Suppressor macrophage treated with lipopolysaccharide for 4 hours (primary cell): Measurements from ENCODE around the gene C1QTNF9B.
"Not testable (repeated sequence)": the region's sequence is repeated elsewhere in the genome, so short reads cannot be mapped to it uniquely, and the experiment has no call there.

Source experiments
- DNase-seq: peaks from one replicate; pipeline ENCODE4 v3.0.0-alpha.2; 2020

C1QTNF9B gene

DNA sequence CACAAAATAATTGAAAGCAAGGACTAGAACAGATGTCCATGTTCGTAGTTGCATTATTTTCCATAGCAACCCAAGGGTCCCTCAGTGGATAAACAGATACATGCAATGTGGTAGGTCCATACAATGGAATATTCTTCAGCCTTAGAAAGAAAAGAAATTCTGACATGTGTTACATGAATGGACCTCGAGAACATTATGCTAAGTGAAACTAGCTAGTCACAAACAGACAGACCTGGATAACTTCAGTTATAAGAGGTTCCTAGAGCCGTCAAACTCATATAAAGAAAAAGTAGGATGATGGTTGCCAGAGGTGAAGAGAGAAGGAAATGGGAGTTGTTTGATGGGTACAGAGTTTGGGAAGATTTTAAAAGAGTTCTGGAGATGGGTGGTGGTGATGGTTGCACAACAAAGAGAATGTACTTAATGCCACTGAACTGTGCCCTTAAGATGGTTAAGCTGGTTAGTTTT is at the start of gene C1QTNF9B:
C1QTNF9B (minus strand) TSS at position 51 of the 468 bp plus-strand sequence.
- not testable (repeated sequence) for DNase-seq

DNA sequence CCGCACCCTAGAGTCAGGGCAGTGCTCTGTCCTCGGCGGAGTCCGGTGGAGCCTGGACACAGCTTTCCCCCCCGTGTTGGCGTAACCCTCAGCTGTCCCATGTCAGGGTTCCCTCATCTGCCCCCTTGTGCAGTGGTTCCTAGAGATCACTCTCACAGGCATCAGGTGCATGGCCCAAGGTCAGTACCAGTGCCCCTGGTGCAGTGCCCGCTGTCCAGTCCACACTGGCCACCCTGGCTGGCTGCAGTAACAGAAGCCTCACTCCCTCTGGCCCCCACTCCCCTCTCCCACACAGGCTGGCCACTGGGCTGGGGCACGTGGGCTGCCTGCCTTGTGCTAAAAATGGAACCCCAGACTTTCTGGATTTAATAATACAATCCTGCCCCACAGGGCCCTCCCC is 49.6 kb upstream of the C1QTNF9B start:
- DNase-seq: no peak

DNA sequence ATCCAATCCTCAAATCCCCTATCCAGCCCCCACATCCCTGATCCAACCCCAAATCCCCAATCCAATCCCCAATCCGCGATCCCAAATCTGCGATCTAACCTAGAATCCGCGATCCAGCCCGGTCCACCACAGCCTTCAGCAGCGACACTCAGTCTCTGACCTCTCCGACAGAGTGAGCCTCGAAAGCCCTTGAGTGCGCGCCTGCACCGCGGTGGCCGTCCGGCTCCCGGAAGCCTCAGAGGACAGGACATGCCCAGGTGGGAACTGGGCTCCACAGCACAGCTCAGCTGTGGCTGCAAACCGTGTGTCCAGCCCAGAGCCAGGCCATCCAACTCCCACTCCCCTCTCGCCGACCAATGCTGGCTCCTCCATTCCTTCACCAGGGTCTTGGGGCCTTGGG is 48.8 kb upstream of the C1QTNF9B start:
- DNase-seq: no peak

DNA sequence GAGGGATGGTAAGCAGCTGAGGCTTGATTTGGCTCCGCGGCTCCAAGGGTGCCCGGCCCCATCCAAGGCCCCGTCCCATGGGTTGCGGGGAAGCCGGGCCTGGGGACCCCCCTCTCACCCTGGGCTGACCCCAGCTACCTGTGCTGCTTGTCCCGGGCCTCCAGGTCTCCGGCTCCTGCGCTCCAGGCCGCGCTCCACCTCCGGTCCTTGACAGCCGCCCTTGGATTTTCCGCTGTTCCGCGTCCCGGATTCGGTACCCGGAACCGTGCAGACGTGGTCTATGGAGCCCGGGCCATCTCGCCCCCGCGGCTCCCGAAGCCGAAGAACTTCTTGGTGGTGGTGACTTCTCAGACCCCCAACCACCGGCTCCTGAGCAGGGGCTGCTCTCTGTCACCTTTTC is 48.3 kb upstream of the C1QTNF9B start:
- no peak for DNase-seq

DNA sequence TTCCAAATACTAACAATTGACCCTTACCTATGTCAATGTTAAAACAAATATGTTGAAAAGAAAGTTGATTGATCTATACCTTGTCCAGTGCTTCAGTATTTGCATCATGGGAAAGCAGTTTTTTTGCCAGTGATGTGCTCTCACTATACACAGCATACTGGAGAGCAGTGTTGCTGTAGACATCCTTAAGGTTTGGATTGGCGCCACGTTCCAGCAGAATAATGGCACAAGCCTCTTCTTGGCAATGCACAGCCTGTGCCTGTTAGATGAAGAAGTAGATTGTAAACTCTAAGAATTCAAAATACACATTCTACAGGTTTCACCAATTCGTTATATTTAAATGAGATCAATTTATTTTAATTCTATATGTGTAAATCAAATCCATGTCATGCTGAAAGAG is 43.9 kb upstream of the C1QTNF9B start:
- no peak for DNase-seq

DNA sequence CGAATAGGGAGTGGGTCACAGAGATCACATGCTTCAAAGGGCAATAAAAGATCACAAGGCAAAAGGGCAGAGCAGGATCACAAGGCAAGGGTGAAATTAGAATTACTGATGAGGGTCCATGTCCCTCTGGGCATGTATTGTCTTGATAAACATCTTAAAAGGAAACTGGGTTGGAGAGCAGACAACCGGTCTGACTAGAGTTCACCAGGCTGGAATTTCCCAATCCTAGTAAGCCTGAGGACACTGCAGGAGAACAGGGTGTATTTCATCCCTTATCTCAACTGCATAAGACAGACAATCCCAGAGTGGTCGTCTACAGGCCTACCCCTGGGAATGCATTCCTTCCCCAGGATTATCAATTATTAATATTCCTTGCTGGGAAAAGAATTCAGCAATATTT is 42.4 kb upstream of the C1QTNF9B start:
- DNase-seq: not testable (repeated sequence)

DNA sequence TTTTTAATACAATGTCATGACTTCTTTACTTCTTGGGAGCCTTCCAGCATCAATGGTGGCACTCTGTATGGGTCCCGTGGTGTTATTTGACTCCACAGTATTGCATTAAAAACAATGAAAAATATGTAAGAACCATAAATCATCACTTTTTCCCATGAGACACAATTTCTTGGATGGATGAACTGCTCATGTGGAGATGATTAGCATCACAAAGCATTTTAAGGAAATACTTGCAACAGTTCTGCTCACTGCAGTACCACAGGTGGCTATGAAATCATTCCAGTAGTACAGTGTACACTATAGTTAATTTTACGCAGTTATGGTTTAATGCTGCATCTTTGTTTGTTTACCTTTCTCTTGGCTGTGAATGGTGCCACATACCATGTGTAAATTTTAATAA is 37.2 kb upstream of the C1QTNF9B start:
- no peak for DNase-seq

DNA sequence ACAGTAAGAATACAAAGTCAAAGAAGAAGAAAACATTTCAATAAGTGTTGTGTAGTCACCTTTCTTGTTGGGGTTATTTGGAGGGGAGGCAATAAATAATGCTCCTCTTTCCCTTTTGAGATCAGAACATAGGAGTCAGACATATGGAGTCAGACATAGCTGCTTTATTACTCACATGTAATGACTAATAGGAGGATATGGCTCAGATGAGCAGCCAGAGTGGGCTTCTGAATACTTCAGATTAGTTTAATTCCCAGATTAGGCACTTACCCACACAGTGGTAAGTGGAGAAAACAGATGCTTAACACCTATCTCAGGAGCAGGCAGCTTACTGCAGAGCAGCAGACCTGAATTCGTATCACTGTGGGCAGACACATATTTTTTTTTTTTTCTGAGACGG is 31.7 kb upstream of the C1QTNF9B start:
- no peak for DNase-seq

DNA sequence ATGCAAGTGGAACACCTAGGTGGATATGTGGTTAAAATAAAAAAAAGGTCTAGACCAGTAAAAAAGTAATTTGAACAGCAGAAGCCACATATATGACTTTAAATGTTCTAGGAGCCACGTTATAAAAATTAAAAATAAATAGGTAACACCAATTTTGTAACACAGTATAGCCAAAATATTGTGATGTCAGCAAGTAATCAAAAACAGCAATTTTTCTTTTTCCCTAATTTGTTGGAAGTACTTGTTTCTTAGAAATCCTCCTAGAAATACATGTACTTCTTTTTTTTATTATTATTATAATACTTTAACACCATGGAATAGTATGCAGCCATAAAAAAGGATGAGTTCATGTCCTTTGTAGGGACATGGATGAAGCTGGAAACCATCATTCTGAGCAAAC is 25.7 kb upstream of the C1QTNF9B start:
- DNase-seq: no peak

DNA sequence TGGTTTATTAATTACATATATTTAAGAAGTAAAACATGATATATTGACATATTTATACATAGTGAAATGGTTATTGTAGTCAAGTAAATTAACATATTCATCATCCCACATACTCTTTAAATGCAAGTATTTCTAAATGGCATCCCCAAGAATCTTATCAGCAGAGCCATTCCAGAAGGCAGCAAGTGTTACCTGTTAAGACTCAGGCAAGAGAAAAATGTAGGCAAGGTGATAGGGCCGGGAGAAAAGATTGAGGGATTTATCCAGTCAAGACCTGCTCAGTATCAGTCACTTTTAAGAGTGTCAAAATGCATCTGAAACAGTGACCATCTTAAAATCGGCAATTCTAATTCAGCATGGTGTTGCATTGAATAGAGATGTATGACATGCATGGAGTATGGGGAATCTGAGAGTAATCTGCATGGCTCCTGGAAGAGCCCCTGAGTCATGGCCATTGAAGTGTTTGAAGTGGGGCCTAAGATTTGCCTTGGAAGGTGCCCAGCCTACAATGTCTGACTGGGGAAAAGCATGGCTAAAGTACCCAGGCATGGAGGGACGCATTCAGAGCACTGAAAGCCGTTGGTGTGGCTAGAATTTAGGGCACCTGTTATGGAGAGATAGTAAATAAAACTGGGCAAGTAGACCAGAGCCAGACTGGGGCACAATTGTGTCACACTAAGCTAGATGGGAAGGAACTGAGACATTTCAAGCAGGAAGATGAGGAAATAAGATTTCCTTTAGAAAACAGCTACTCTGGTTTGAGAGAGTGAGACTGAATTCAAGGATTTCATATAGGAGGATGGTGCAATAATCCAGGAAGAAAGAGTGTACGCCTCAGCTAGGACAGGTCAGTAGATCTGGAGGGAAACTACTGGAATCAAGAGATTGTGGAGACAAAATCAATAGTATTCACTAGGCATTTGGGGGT is 25.0 kb upstream of the C1QTNF9B start:
- DNase-seq: peak; percentile 12

DNA sequence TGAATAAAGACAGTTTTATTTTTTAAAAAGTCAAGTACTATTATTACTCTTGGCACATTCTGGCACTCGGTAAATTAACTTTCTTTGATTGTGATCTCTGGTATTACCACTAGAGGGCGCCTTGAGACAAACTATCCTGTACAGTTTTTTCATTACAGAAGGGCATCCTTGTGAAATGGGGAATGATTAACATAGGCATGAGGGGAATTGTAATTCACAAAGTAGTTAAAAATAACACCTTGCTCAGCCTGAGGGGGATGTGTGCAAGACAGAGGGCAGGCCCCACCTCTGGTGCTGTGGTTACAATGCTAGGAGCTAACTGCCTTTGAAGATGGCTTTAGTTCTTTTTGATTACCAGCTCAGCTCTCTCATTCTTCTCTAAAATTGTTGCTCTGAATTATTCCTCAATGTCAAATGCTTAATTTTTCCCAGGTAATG is 24.2 kb upstream of the C1QTNF9B start:
- DNase-seq: peak; percentile 67

DNA sequence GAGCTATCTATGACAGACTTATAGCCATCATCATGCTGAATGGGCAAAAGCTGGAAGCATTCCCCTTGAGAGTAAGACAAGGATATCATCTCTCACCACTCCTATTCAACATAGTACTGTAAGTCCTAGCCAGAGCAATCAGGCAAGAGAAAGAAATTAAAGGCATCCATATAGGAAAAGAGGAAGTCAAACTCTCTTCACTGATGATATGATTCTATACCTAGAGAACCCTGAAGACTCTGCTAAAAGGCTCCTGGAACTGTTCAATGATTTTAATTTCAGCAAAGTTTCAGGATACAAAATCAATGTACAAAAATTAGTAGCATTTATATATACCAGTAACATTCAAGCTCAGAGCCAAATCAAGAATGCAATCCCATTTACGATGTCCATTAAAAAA is 21.7 kb upstream of the C1QTNF9B start:
- DNase-seq: no peak

DNA sequence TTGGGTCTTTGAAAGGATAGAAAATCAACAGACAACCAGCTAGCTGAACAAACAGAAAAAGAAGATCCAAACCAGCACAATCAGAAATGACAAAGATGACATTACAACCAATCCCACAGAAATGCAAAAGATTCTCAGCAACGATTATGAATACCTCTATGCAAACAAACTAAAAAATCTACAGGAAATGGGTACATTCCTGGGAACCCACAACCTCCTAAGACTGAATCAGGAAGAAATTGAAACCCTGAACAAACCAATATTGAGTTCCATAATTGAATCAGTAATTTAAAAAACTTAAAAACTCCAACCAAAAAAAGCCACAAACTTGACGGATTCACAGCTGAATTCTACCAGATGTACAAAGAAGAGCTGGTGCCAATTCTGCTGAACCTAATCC is 20.9 kb upstream of the C1QTNF9B start:
- DNase-seq: no peak

DNA sequence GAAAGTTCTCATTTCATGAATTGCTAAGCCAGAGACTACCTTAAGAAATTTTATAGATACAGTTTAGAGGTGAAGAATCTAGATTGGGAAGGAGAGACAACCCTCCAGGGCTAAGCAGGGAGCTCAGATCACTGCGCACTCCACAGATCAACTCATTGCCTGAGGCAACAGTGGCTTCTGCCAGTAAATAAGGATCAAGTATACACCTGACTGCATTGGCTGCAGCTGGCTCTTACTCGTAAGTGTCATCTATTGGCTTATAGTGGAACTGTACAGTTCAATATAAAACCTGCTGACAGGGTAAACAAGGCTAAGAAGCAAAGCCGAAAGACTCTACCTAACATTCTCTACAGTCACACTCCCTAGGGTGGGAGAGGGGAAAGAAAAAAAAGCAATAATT is 18.0 kb upstream of the C1QTNF9B start:
- no peak for DNase-seq

DNA sequence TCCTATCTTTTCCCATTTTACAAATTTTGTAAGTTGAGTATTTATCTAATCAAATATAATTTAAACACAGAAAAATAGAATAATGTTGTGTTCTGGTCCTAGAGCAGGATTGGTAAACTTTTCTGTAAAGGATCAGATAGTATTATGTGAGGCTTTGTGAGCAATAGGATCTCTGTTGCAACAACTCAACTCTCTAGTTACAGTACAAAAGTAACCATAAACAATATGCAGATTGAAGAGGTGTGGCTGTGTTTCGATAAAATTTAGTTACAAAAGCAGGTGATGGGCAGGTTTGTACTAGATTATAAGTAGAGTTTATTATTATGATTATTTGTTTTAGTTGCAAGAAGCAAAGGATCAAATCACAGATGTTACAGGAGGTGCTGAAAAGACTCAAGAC is 15.2 kb upstream of the C1QTNF9B start:
- no peak for DNase-seq

DNA sequence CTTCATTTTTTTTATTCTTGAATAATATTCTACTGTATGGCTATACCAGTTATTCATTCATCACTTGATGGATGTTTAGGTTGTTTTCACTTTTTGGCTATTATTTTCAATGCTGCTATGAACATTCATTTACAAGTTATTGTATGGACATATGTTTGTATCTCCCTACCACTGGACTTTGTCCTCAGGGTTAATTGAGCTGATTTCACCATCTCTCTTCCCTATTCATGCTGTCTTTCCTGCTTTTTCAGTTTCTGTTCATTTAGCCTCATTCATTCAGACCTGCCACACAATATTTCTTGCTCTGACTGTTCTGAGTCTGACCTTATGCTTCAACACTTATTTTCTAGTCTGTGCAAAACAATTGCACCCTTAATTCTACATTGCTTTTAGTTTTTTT is 12.3 kb upstream of the C1QTNF9B start:
- DNase-seq: no peak

DNA sequence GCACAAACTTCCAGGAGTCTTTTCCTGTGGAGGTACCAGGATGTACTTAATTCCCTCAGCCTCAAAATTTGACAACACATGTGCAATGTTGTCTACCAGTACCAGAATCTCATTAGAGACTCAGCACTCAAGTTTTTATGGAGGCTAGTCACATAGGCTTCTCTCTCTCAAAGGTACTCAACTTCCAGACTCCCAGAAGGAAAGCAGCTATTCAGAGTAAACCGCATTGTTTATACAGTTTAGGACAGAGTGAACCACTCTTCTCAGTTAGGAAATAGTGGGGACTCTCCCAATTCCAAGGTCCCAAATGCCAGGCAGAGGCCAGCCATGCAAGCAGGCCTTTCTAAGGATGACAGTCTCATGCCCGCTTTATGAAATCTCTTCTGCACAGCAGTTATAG is 8.5 kb upstream of the C1QTNF9B start:
- DNase-seq: no peak

DNA sequence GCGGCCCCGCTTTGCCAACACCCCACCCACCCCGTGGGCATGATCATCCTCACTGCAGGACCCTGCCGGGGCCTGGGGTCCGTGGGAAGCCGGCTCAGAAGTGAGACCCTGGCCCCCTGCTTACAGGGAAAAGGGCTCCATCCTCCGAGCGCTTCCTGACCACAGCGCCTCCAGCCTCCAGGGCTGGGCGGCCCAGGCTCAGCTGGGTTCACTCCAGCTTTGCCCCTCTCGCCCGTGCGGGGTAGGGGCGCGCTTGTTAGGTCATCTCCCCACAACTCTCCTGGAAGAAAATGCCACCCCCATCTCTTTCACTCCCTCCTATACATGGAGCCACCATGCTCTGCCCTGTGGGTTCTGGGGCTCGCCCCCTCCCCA is 6.6 kb upstream of the C1QTNF9B start:
- no peak for DNase-seq

DNA sequence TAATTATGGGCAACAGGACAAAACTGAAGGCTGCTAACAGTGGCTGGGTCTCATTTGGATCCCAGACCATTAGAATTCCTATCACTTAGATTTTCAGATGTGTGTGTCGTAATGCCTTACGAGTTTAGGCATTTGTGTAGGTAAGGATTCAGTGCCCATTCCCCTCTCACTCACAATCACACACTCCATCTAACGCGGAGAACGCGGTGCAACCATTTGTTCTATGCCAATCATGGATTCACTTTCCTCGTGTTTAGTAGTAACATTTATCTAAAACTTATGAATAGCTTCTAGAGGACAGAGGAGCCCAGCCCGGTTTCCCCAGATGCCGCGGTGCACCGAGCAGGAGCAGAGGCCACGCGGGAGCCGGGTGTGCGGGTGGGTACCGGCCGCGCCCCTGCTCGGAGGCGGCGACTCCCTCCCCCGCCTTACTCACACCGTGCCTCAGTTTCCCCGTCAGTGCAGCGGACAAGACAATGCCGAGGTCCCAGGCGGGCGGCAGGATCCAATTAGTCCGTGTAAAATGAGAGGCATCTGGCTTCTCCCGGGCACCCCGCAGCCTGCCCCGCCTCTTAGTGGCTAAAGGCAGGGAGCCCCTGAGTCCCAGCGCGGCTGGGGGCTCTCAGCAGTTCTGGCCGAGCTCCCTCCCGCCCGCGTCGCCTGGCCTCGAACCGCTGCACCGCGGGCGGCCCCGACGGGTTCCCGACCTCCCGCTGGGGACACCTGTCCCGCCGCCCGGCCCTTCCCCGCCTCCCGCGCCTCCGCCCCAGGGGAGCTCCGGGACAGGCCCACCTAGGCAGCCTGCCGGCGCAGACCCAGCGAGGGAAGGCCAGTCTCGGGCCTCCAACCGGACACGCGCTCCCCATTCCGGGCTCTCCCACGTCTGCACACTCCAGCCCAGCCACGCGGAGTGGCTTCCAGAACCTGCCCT is 5.9 kb upstream of the C1QTNF9B start:
- no peak for DNase-seq

DNA sequence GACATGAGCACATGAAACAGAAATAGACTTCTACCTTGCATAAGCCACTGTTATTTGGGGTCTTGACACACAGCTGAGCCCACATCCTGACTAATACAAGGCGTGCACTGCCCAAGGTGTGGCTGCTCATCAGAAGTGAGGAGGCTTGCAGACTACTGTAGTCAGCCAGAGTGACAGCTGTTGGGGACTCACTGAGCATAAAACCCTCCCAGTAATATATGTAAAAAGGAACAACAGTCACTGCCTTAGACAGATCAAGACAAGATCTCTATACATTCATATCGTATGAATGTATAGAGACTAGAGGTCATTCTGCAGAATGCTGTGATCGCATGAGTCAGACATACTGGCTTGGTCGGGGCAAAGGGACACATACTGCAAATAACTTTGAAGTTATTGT is 4.1 kb upstream of the C1QTNF9B start:
- DNase-seq: no peak

DNA sequence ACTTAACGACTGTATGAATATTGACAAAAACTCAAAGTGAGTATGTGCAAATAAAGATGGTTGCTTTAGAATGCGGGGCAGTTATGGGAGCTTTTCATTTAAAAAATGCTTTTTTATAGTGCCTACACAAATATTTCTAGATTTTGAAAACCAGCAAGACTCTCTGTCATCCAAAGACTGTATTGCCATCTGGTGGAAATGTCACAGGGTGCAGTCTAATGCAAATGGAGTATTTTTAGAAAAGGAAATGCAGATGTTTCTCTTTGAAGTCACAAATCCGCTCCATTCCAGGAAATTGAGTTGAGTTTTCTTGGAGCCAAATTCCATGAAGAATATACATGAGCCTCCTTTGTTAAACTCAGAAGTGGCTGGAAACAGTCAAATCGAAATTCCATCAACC is 2.3 kb upstream of the C1QTNF9B start:
- DNase-seq: peak; percentile 35

DNA sequence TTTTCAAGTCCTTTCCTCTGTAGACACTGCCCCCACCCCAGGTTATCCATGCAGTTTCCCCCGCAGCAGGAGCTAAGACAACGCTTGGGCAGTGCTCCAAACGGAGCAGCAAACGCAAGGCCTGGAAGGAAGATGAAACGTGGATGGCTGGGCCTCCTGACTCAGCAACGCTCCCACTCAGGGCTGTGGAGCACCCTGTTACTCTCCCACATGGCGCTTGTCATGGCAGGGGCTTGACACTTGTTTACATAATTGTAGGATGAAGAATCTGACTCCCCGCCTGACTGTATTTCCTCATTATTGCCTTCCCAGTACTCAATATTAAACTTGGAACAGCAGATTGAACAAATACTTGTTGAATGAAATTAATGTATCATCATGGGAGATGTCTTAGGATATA is 799 bp upstream of the C1QTNF9B start:
- no peak for DNase-seq

DNA sequence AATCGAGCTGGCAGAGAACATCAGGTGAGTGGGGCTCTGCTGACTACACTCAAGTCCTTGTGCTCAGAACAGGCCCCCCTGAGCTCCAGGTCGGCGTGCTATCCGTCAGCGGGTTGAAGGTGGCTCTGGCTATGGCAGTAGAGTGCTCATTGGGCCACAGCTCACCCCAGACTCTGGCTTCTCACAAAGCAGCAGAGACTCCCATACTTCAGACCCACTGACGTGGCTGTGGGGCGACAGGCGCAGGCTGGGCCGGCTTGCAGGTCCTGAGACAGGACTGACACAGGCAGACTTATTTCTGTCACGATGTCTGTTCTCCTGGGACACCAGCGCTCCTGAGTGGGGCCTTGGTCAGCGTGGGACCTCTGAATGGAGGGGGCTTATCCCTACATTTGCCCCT is 2.6 kb downstream of the C1QTNF9B start:
- DNase-seq: not testable (repeated sequence)

DNA sequence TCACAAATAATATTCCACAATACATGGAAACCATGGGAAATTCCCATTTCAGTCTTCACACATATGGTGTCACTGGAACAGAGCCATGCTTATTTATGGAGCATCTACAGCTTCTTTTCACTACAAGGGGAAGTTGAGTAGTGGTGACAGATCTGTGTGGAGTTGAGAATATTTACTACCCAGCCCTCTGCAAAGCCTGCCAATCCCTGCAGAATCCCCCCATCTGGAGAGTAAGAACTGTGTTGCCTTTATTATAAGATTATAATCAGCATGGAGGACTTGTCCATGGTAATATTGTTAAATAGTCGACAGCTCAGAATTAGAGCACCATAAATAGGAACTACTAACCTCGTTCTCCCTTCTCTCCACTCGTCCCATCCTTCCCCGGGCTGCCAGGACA is 3.5 kb downstream of the C1QTNF9B start:
- DNase-seq: not testable (repeated sequence)
